ENCODE data around the gene DNAJB5.
"Not testable (repeated sequence)": the region's sequence is repeated elsewhere in the genome, so short reads cannot be mapped to it uniquely, and the experiment has no call there.

Gene DNAJB5

GRCh38 chr9:34989003-34989945 lies at the start of gene DNAJB5:
TSS of gene DNAJB5 (plus strand) at chr9:34989745. CDS start at chr9:34990631, 886 bp downstream.
- peak; percentile 99 for DNase-seq (ENCODE audit: low spot score)

- DNase-seq (ENCODE audit: low spot score), result not testable (repeated sequence)
Measured at GRCh38 chr9:34939989-34940388, 49.6 kb upstream of the DNAJB5 start.

- DNase-seq (ENCODE audit: low spot score), result no peak
Measured at GRCh38 chr9:34948451-34948850, 41.1 kb upstream of the DNAJB5 start.

- no peak for DNase-seq (ENCODE audit: low spot score)
Measured at GRCh38 chr9:34954225-34954624, 35.3 kb upstream of the DNAJB5 start.

- DNase-seq (ENCODE audit: low spot score), result not testable (repeated sequence)
Measured at GRCh38 chr9:34956066-34956465, 33.5 kb upstream of the DNAJB5 start.

- DNase-seq (ENCODE audit: low spot score), result no peak
Measured at GRCh38 chr9:34956648-34957047, 32.9 kb upstream of the DNAJB5 start.

- no peak for DNase-seq (ENCODE audit: low spot score)
Measured at GRCh38 chr9:34957492-34958410, 31.8 kb upstream of the DNAJB5 start, which contains the start of gene PHF24. TSS of gene PHF24 (plus strand) at chr9:34958285. CDS start at chr9:34971299, 13,014 bp downstream.

GRCh38 chr9:34958411-34958982 lies 31.0 kb upstream of the DNAJB5 start:
- DNase-seq (ENCODE audit: low spot score), result no peak

GRCh38 chr9:34959461-34959860 lies 30.1 kb upstream of the DNAJB5 start:
- no peak for DNase-seq (ENCODE audit: low spot score)

- peak; percentile 17 for DNase-seq (ENCODE audit: low spot score)
Measured at GRCh38 chr9:34961574-34962490, 27.7 kb upstream of the DNAJB5 start.

- no peak for DNase-seq (ENCODE audit: low spot score)
Measured at GRCh38 chr9:34962546-34962945, 27.0 kb upstream of the DNAJB5 start.

- no peak for DNase-seq (ENCODE audit: low spot score)
Measured at GRCh38 chr9:34963552-34963951, 26.0 kb upstream of the DNAJB5 start.

GRCh38 chr9:34964458-34964857 lies 25.1 kb upstream of the DNAJB5 start:
- DNase-seq (ENCODE audit: low spot score), result no peak

- no peak for DNase-seq (ENCODE audit: low spot score)
Measured at GRCh38 chr9:34971146-34971811, 18.3 kb upstream of the DNAJB5 start.

GRCh38 chr9:34974664-34975063 lies 14.9 kb upstream of the DNAJB5 start:
- no peak for DNase-seq (ENCODE audit: low spot score)

GRCh38 chr9:34976441-34976840 lies 13.1 kb upstream of the DNAJB5 start:
- DNase-seq (ENCODE audit: low spot score), result no peak

- DNase-seq (ENCODE audit: low spot score), result no peak
Measured at GRCh38 chr9:34976992-34977391, 12.6 kb upstream of the DNAJB5 start.

- DNase-seq (ENCODE audit: low spot score), result no peak
Measured at GRCh38 chr9:34980181-34980761, 9.3 kb upstream of the DNAJB5 start.

- DNase-seq (ENCODE audit: low spot score), result no peak
Measured at GRCh38 chr9:34982361-34982760, 7.2 kb upstream of the DNAJB5 start.

- DNase-seq (ENCODE audit: low spot score), result no peak
Measured at GRCh38 chr9:34983209-34983608, 6.3 kb upstream of the DNAJB5 start.

All from activated CD4-positive, alpha-beta T cell treated with anti-CD3 and anti-CD28 coated beads, Interleukin-2, Interleukin-4, amounts not matched to agents 100 ng/mL and 50 ng/mL, durations not matched to agents 16 hours and 8 hours (primary cell).